Measurements from ENCODE around the gene C20orf202. TPM values are rescaled to one million over a fixed set of nuclear protein-coding genes. Genes with fewer than 3 reads are reported as not detected.

C20orf202 gene
- total RNA-seq, 1 donor from 2014 or later, result not detected

- Mint-ChIP-seq H3K4me1 (peaks cover 11% of the 10 kb centered on the region), H3K27me3 (peaks cover 21% of the 10 kb centered on the region), H3K9me3 (no peaks in the 10 kb centered on the region), H3K27ac (no peak overlapping the region), H3K36me3 (ENCODE audit: low read depth) (peaks cover 4% of the 10 kb centered on the region), H3K4me3 (no peak overlapping the region)
- POLR2A ChIA-PET, result no interaction called here
- ATAC-seq (ENCODE audit: low read depth), result no peak
- intact Hi-C loops (cut with micrococcal nuclease), result no loop called here
- TF ChIP-seq CTCF (IDR thresholded peaks at IDR 0.05), result no peak
- DNase-seq, result no peak
- CTCF ChIA-PET, result no interaction called here
Observed at GRCh38 chr20:1182106-1182505, 21.1 kb upstream of the C20orf202 start.

- ChIA-PET CTCF (no interaction called here), POLR2A (no interaction called here)
- Mint-ChIP-seq H3K27me3 (peaks cover 21% of the 10 kb centered on the region), H3K36me3 (ENCODE audit: low read depth) (peaks cover 4% of the 10 kb centered on the region), H3K4me3 (no peak overlapping the region), H3K9me3 (no peaks in the 10 kb centered on the region), H3K27ac (no peak overlapping the region), H3K4me1 (peaks cover 11% of the 10 kb centered on the region)
- DNase-seq, result no peak
- intact Hi-C loops (cut with micrococcal nuclease), result no loop called here
- no peak for ATAC-seq (ENCODE audit: low read depth)
- TF ChIP-seq CTCF (IDR thresholded peaks at IDR 0.05), result no peak
Observed at GRCh38 chr20:1183153-1183552, 20.1 kb upstream of the C20orf202 start.

- POLR2A ChIA-PET, result no interaction called here
- Mint-ChIP-seq H3K27ac (no peak overlapping the region), H3K27me3 (peaks cover 21% of the 10 kb centered on the region), H3K36me3 (ENCODE audit: low read depth) (peaks cover 4% of the 10 kb centered on the region), H3K9me3 (no peaks in the 10 kb centered on the region), H3K4me1 (peaks cover 11% of the 10 kb centered on the region), H3K4me3 (peak overlapping the region; percentile 53)
- no peak for DNase-seq
- intact Hi-C loops (cut with micrococcal nuclease), result no loop called here
- ATAC-seq (ENCODE audit: low read depth), result no peak
- TF ChIP-seq CTCF (IDR thresholded peaks at IDR 0.05), result no peak
- CTCF ChIA-PET, result no interaction called here
Observed at GRCh38 chr20:1184260-1184637, 19.0 kb upstream of the C20orf202 start.

- H3K27ac Mint-ChIP-seq, result no peak within 1 kb of the TSS
- TF ChIP-seq CTCF (IDR thresholded peaks at IDR 0.05), result no peak
- ChIA-PET POLR2A (no interaction called here), CTCF (no interaction called here)
- intact Hi-C loops (cut with micrococcal nuclease), result no loop called here
- no peak for ATAC-seq (ENCODE audit: low read depth)
- H3K9me3 Mint-ChIP-seq, result no peaks in the 10 kb centered on the region
- peak within 1 kb of the TSS; percentile 58 for H3K4me3 Mint-ChIP-seq
- peaks cover 25% of the 10 kb centered on the region for H3K27me3 Mint-ChIP-seq
- no peak for DNase-seq
- peaks cover 11% of the 10 kb centered on the region for H3K4me1 Mint-ChIP-seq
- peaks cover 4% of the 10 kb centered on the region for H3K36me3 Mint-ChIP-seq (ENCODE audit: low read depth)
Observed at GRCh38 chr20:1184638-1185315, 18.5 kb upstream of the C20orf202 start, which contains the start of gene TMEM74B. Gene TMEM74B, minus strand, starts transcription at chr20:1184981. Its CDS starts 1,180 bp downstream, at chr20:1183801.

GRCh38 chr20:1185316-1185741 lies 17.9 kb upstream of the C20orf202 start:
- CTCF ChIA-PET, result no interaction called here
- H3K4me1 Mint-ChIP-seq, result peaks cover 11% of the 10 kb centered on the region
- H3K27me3 Mint-ChIP-seq, result peaks cover 26% of the 10 kb centered on the region
- ATAC-seq (ENCODE audit: low read depth) (peak; percentile 18), DNase-seq (no peak)
- H3K4me3 Mint-ChIP-seq, result no peak overlapping the region
- intact Hi-C loops (cut with micrococcal nuclease), result no loop called here
- peaks cover 4% of the 10 kb centered on the region for H3K36me3 Mint-ChIP-seq (ENCODE audit: low read depth)
- no peak for TF ChIP-seq CTCF (IDR thresholded peaks at IDR 0.05)
- no peaks in the 10 kb centered on the region for H3K9me3 Mint-ChIP-seq
- H3K27ac Mint-ChIP-seq, result no peak overlapping the region
- POLR2A ChIA-PET, result no interaction called here

Measured in activated B cell treated with CpG ODN at 0.5 μM for 24 hours (primary cell).